GM23338 (cell line): ENCODE measurements around the gene EVI5.

Source experiments
- EZH2 ChIP-seq: fragments of 200-600 bp; sonication (generic); IDR thresholded peaks from one replicate; pipeline ENCODE4 v1.8.0; 2017; ENCODE audit warnings: antibody characterized with exemption, mild to moderate bottlenecking, low read depth; ENCODE audit not compliant: unreplicated experiment
- EZH2phosphoT487 ChIP-seq: fragments of 200-600 bp; sonication (generic); IDR thresholded peaks from one replicate; pipeline ENCODE4 v1.8.1; 2018; ENCODE audit warnings: antibody characterized with exemption; ENCODE audit not compliant: unreplicated experiment
- POLR2AphosphoS5 ChIP-seq: IDR thresholded peaks from 2 replicates; pipeline ENCODE4 v1.6.1; 2016; ENCODE audit warnings: antibody characterized with exemption, low read depth
- TF ChIP-seq, protein P1 (sequence below): IDR thresholded peaks from one replicate; pipeline ENCODE4 v1.6.1; 2018; ENCODE audit warnings: antibody characterized with exemption; ENCODE audit not compliant: unreplicated experiment
- TF ChIP-seq, protein P2 (sequence below), 2 experiments: fragments of 200-600 bp in 1 of 2; sonication (generic) in 1 of 2; conservative IDR thresholded peaks; 2 replicates each; pipeline versions ENCODE4 v1.5.1 to v1.6.1; 2016 to 2017; ENCODE audit warnings: antibody characterized with exemption in 2 of 2, low read depth in 2 of 2, mild to moderate bottlenecking in 2 of 2, moderate library complexity in 1 of 2

DNA sequence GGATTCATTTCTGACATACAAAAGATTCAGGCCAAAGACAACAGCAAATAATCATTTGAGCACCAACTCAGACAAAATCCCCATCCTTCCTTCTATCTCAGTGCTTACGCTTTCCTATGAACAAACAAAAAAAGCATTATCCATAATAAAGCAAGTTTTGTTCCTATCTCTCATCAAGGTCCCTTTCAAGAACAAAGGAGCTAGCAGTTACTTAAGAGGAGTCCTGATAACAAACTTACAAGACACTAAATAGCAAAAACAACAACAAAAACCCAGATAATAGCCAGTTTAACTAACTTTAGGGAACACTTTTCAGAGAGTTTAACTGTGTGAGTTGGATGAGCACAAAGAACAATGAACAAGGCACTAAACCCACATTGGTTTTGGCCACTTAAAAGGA, 10.5 kb downstream of the EVI5 start:
- TF ChIP-seq, protein P1, sequence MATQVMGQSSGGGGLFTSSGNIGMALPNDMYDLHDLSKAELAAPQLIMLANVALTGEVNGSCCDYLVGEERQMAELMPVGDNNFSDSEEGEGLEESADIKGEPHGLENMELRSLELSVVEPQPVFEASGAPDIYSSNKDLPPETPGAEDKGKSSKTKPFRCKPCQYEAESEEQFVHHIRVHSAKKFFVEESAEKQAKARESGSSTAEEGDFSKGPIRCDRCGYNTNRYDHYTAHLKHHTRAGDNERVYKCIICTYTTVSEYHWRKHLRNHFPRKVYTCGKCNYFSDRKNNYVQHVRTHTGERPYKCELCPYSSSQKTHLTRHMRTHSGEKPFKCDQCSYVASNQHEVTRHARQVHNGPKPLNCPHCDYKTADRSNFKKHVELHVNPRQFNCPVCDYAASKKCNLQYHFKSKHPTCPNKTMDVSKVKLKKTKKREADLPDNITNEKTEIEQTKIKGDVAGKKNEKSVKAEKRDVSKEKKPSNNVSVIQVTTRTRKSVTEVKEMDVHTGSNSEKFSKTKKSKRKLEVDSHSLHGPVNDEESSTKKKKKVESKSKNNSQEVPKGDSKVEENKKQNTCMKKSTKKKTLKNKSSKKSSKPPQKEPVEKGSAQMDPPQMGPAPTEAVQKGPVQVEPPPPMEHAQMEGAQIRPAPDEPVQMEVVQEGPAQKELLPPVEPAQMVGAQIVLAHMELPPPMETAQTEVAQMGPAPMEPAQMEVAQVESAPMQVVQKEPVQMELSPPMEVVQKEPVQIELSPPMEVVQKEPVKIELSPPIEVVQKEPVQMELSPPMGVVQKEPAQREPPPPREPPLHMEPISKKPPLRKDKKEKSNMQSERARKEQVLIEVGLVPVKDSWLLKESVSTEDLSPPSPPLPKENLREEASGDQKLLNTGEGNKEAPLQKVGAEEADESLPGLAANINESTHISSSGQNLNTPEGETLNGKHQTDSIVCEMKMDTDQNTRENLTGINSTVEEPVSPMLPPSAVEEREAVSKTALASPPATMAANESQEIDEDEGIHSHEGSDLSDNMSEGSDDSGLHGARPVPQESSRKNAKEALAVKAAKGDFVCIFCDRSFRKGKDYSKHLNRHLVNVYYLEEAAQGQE = no peak
- TF ChIP-seq POLR2AphosphoS5 (no peak), EZH2 (no peak), EZH2phosphoT487 (no peak)
- TF ChIP-seq, protein P2, sequence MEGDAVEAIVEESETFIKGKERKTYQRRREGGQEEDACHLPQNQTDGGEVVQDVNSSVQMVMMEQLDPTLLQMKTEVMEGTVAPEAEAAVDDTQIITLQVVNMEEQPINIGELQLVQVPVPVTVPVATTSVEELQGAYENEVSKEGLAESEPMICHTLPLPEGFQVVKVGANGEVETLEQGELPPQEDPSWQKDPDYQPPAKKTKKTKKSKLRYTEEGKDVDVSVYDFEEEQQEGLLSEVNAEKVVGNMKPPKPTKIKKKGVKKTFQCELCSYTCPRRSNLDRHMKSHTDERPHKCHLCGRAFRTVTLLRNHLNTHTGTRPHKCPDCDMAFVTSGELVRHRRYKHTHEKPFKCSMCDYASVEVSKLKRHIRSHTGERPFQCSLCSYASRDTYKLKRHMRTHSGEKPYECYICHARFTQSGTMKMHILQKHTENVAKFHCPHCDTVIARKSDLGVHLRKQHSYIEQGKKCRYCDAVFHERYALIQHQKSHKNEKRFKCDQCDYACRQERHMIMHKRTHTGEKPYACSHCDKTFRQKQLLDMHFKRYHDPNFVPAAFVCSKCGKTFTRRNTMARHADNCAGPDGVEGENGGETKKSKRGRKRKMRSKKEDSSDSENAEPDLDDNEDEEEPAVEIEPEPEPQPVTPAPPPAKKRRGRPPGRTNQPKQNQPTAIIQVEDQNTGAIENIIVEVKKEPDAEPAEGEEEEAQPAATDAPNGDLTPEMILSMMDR (conservative IDR thresholded peaks at IDR 0.05; ENCODE audit: low read depth in 2 of 2) = no peak
